Tibial artery (tissue), 4 donors: ENCODE data around the gene NXPH1.
"Not testable (repeated sequence)": the region's sequence is repeated elsewhere in the genome, so short reads cannot be mapped to it uniquely, and the experiment has no call there.

ENCODE experiments used
- DNase-seq, 2 donors: peaks; one replicate each; pipeline ENCODE4 v3.0.0-alpha.2; 2019
- H3K27ac ChIP-seq, 2 donors: fragments of 200-600 bp; sonication (generic) in 1 of 2; 1 replicate in 1 of 2; 2 replicates in 1 of 2; pipeline ENCODE4 v1.5.1; 2018 to 2019; ENCODE audit warnings: mild to moderate bottlenecking in 1 of 2
- H3K27me3 ChIP-seq, 2 donors: fragments of 200-600 bp; sonication (generic) in 1 of 2; one replicate each; pipeline versions ENCODE4 v1.5.1 to v1.6.0; 2016 to 2019
- H3K36me3 ChIP-seq, 3 donors: fragments of 200-600 bp; sonication (generic) in 2 of 3; one replicate each; pipeline ENCODE4 v1.5.1; 2016 to 2019; ENCODE audit warnings: mild to moderate bottlenecking in 2 of 3
- H3K4me1 ChIP-seq, 4 donors: fragments of 200-600 bp; sonication (generic) in 2 of 4; 1 replicate in 3 of 4; 2 replicates in 1 of 4; pipeline ENCODE4 v1.5.1; 2016 to 2019
- H3K4me3 ChIP-seq, 2 donors: fragments of 200-600 bp; sonication (generic) in 1 of 2; 1 replicate in 1 of 2; 2 replicates in 1 of 2; pipeline ENCODE4 v1.5.1; 2018 to 2019; ENCODE audit warnings: mild to moderate bottlenecking in 2 of 2
- H3K9me3 ChIP-seq, 3 donors: fragments of 200-600 bp; sonication (generic) in 1 of 3; one replicate each; pipeline ENCODE4 v1.5.1; 2016 to 2019
- CTCF ChIP-seq, 2 experiments: fragments of 200-600 bp in 1 of 2; fragments of 450-650 bp in 1 of 2; IDR thresholded peaks; one replicate each; pipeline ENCODE4 v1.5.1; 2017 to 2019; ENCODE audit warnings: antibody characterized with exemption in 2 of 2, mild to moderate bottlenecking in 1 of 2, moderate library complexity in 1 of 2
- intact Hi-C: fragments of 100-400 bp; cut with DNase I; formaldehyde crosslinking; loops from one replicate; pipeline ENCODE4 v1.15.0; 2023; ENCODE audit warnings: low total_unique reads

Gene NXPH1

DNA sequence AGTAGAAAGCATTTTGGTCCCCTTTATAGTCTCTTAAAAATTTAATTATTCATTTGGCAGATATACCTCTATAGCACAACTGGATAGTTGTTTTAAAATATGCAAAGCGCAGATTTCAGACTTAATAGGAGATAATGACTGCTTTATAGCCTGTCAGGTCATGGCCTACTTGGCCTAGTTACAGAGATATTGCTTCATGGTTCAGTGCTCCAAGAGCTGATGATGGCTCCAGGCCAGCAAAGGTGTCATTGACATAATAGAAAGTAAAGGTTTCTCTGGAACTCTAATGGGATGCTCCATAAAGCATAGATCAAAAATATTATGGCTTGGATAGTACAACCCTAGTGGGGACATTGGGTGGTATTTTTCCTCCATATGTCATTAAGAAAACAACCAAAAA, 285.7 kb downstream of the NXPH1 start:
- H3K27ac ChIP-seq = no peak overlapping the region
- TF ChIP-seq CTCF (IDR thresholded peaks at IDR 0.05) = no peak
- H3K4me3 ChIP-seq = no peak overlapping the region
- H3K9me3 ChIP-seq = no peaks in the 10 kb centered on the region
- DNase-seq = no peak
- no peaks in the 10 kb centered on the region for H3K36me3 ChIP-seq
- no peaks in the 10 kb centered on the region for H3K4me1 ChIP-seq
- H3K27me3 ChIP-seq = no peaks in the 10 kb centered on the region
- intact Hi-C loops = no loop called here

DNA sequence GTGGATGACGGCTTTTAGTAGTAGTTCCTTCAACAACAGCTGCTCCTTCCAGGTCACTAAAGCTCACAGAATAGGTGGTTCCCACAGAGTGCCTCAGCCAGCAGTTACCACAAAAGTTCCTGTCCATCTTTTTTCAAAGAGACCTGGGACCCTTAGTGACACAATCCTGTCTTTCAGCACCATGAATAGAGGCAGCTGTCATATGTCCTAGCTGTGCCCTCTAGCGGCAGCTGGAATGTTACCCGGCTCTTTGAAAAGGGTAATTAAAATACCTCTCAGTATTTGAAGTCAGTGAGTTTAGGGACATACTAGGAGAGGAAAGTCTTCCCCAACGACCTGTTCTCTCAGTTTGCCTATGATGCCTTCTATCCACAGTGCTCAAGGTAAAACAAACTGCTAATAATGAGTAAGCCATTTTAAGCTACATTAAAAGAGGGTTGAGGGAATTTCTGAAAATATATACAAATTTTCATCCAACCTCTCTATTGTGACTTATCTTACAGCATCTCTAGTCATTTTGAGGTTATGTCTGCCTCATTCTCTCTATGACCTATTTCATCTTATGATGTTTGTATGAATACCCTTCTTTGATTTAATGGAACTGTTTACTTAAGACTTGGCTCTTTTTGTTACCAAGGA, 290.8 kb downstream of the NXPH1 start:
- intact Hi-C loops = no loop called here
- DNase-seq = peak in 1 of 2 donors; percentile 32
- Histone ChIP-seq H3K4me1 (no peaks in the 10 kb centered on the region), H3K27me3 (no peaks in the 10 kb centered on the region), H3K4me3 (no peak overlapping the region), H3K9me3 (no peaks in the 10 kb centered on the region), H3K27ac (no peak overlapping the region), H3K36me3 (no peaks in the 10 kb centered on the region)
- no peak for TF ChIP-seq CTCF (IDR thresholded peaks at IDR 0.05)

GRCh38 chr7:8731756-8732155, 298.3 kb downstream of the NXPH1 start:
- H3K4me3 ChIP-seq, H3K4me1 ChIP-seq, intact Hi-C loops, DNase-seq, H3K9me3 ChIP-seq, H3K27ac ChIP-seq, H3K27me3 ChIP-seq, H3K36me3 ChIP-seq: not testable (repeated sequence)

GRCh38 chr7:8739837-8740236, 306.4 kb downstream of the NXPH1 start:
- DNase-seq = no peak
- intact Hi-C loops = no loop called here
- no peak for TF ChIP-seq CTCF (IDR thresholded peaks at IDR 0.05)

GRCh38 chr7:8742837-8743236, 309.4 kb downstream of the NXPH1 start:
- intact Hi-C loops = no loop called here
- Histone ChIP-seq H3K4me1 (no peaks in the 10 kb centered on the region), H3K27me3 (no peaks in the 10 kb centered on the region), H3K36me3 (no peaks in the 10 kb centered on the region), H3K9me3 (no peaks in the 10 kb centered on the region), H3K27ac (no peak overlapping the region), H3K4me3 (no peak overlapping the region)
- no peak for TF ChIP-seq CTCF (IDR thresholded peaks at IDR 0.05)
- no peak for DNase-seq

More at GRCh38 chr7:8739837-8740236, 306.4 kb downstream of the NXPH1 start:
- Histone ChIP-seq H3K27ac (no peak overlapping the region), H3K4me3 (no peak overlapping the region), H3K36me3 (no peaks in the 10 kb centered on the region), H3K4me1 (no peaks in the 10 kb centered on the region), H3K27me3 (no peaks in the 10 kb centered on the region), H3K9me3 (no peaks in the 10 kb centered on the region)

GRCh38 chr7:8747338-8747737, 313.9 kb downstream of the NXPH1 start:
- Histone ChIP-seq H3K9me3 (no peaks in the 10 kb centered on the region), H3K4me3 (no peak overlapping the region), H3K36me3 (no peaks in the 10 kb centered on the region), H3K4me1 (no peaks in the 10 kb centered on the region), H3K27ac (no peak overlapping the region), H3K27me3 (no peaks in the 10 kb centered on the region)
- intact Hi-C loops = no loop called here
- DNase-seq = no peak
- TF ChIP-seq CTCF (IDR thresholded peaks at IDR 0.05) = no peak
